K562 (cell line): ENCODE data around the gene TUBB1. TPM values are rescaled to one million over a fixed set of nuclear protein-coding genes. Genes with fewer than 3 reads are reported as not detected.
A peak's percentile ranks its signal among the peaks of the same experiment; 100 is the strongest.

Experiments used
- CAMTA2 ChIP-seq: fragments of 250-450 bp; sonication (Bioruptor Pico); conservative IDR thresholded peaks from 2 replicates; pipeline ENCODE4 v1.5.1; 2022
- CREM ChIP-seq: IDR thresholded peaks from 2 replicates; pipeline ENCODE4 v1.6.1; 2014; ENCODE audit warnings: antibody characterized with exemption, low read depth
- E2F3 ChIP-seq: fragments of 250-450 bp; sonication (Bioruptor Pico); IDR thresholded peaks from 2 replicates; pipeline ENCODE4 v1.4.0; 2020; ENCODE audit warnings: mild to moderate bottlenecking
- EGR1 ChIP-seq: fragments of 450-650 bp; conservative IDR thresholded peaks from 2 replicates; pipeline ENCODE4 v1.6.1; 2017; ENCODE audit warnings: mild to moderate bottlenecking
- GTF2E2 ChIP-seq: fragments of 200-800 bp; sonication (Bioruptor generic); IDR thresholded peaks from 2 replicates; pipeline ENCODE4 v1.6.1; 2016; ENCODE audit warnings: missing genetic modification characterization, missing compliant biosample characterization
- KDM4B ChIP-seq, 2 experiments: fragments of 450-650 bp in 1 of 2; sonication (generic) in 1 of 2; IDR thresholded peaks; 2 replicates each; pipeline ENCODE4 v1.6.1; 2016 to 2017; ENCODE audit warnings: borderline replicate concordance in 2 of 2, antibody characterized with exemption in 1 of 2, low read depth in 1 of 2, mild to moderate bottlenecking in 1 of 2
- MAFG ChIP-seq: fragments of 450-650 bp; conservative IDR thresholded peaks from 2 replicates; pipeline ENCODE4 v1.6.1; 2016; ENCODE audit warnings: missing genetic modification characterization, missing compliant biosample characterization
- NFYB ChIP-seq: IDR thresholded peaks from 2 replicates; pipeline ENCODE4 v1.6.1; 2011; ENCODE audit warnings: mild to moderate bottlenecking, moderate library complexity; ENCODE audit not compliant: insufficient read length; ENCODE audit errors: extremely low read depth
- SMARCA5 ChIP-seq: fragments of 450-650 bp; IDR thresholded peaks from 2 replicates; pipeline ENCODE4 v1.6.1; 2016
- SRSF3 ChIP-seq: fragments of 200-400 bp; formaldehyde crosslinking; IDR thresholded peaks from 2 replicates; pipeline ENCODE4 v1.6.1; 2016; ENCODE audit warnings: mild to moderate bottlenecking, low read length, moderate library complexity; ENCODE audit not compliant: insufficient read depth
- TCF7 ChIP-seq: sonication (generic); IDR thresholded peaks from 2 replicates; pipeline ENCODE4 v1.6.1; 2016; ENCODE audit warnings: antibody characterized with exemption, borderline replicate concordance
- ZFP36 ChIP-seq: fragments of 150-350 bp; IDR thresholded peaks from 2 replicates; pipeline ENCODE4 v1.6.1; 2018; ENCODE audit warnings: low read length, low read depth; ENCODE audit not compliant: partially characterized antibody
- ZNF354B ChIP-seq: fragments of 250-450 bp; sonication (Bioruptor Pico); IDR thresholded peaks from 2 replicates; pipeline ENCODE4 v1.4.0; 2020
- ZNF431 ChIP-seq: sonication (generic); formaldehyde crosslinking; IDR thresholded peaks from 2 replicates; pipeline ENCODE4 v1.8.0; 2022; ENCODE audit warnings: mild to moderate bottlenecking, missing genetic modification reagents
- ZNF57 ChIP-seq: fragments of 450-650 bp; formaldehyde crosslinking; IDR thresholded peaks from 2 replicates; pipeline ENCODE4 v1.4.0; 2020; ENCODE audit warnings: mild to moderate bottlenecking, moderate library complexity
- polyA plus RNA-seq, 8 experiments: library from polyadenylated mRNA; depleted of rRNA in 4 of 8; stranded (reverse) in 5 of 8; unstranded in 3 of 8; fragments of >200 nt; fragmentation: Nextera tagmentation in 2 of 8; fragmentation: Illumina TruSeq in 1 of 8; extraction: Ambion mirVana in 2 of 8; extraction: Trizol in 1 of 8; gene quantifications; 2 replicates each; pipeline versions ENCODE4 v1.2.1 to v1.2.3, GENCODE V29; 2011 to 2014; ENCODE audit warnings: inconsistent platforms in 1 of 8, missing spikeins in 1 of 8
- total RNA-seq, 7 experiments: library from RNA; depleted of rRNA in 6 of 7; stranded (reverse); fragments of >200 nt in 6 of 7; fragmentation: Illumina TruSeq in 2 of 7; extraction: Trizol in 2 of 7; gene quantifications; 2 replicates each; pipeline versions ENCODE4 v1.2.1 to v1.2.3, GENCODE V29; 2011 to 2021; ENCODE audit warnings: low replicate concordance in 1 of 7
- TF ChIP-seq, protein P1 (sequence below): IDR thresholded peaks from 3 replicates; pipeline ENCODE4 v1.6.1; 2011; ENCODE audit warnings: borderline replicate concordance, mild to moderate bottlenecking, moderate library complexity; ENCODE audit not compliant: insufficient read length; ENCODE audit errors: extremely low read depth
- TF ChIP-seq, protein P2 (sequence below), 2 experiments: fragments of 450-650 bp; conservative IDR thresholded peaks; 2 replicates each; pipeline ENCODE4 v1.6.1; 2017; ENCODE audit warnings: mild to moderate bottlenecking in 2 of 2, moderate library complexity in 2 of 2
- TF ChIP-seq, protein P3 (sequence below): sonication (generic); formaldehyde crosslinking; IDR thresholded peaks from 2 replicates; pipeline ENCODE4 v1.8.1; 2023; ENCODE audit warnings: mild to moderate bottlenecking, missing genetic modification reagents
- TF ChIP-seq, protein P4 (sequence below): fragments of 450-650 bp; conservative IDR thresholded peaks from 2 replicates; pipeline ENCODE4 v1.6.1; 2016; ENCODE audit warnings: missing genetic modification characterization, low read depth, mild to moderate bottlenecking, missing compliant biosample characterization, moderate library complexity
- TF ChIP-seq, protein P5 (sequence below), 2 experiments: fragments of 450-650 bp; IDR thresholded peaks; 2 replicates each; pipeline ENCODE4 v1.6.1; 2016

TUBB1 gene
- total and polyA plus RNA-seq, 9 of the 15 experiments (the other 6 are each of a cell fraction or from before 2014, with no cell fraction given), result 1.5 to 3.9 (median 2.4) TPM

DNA sequence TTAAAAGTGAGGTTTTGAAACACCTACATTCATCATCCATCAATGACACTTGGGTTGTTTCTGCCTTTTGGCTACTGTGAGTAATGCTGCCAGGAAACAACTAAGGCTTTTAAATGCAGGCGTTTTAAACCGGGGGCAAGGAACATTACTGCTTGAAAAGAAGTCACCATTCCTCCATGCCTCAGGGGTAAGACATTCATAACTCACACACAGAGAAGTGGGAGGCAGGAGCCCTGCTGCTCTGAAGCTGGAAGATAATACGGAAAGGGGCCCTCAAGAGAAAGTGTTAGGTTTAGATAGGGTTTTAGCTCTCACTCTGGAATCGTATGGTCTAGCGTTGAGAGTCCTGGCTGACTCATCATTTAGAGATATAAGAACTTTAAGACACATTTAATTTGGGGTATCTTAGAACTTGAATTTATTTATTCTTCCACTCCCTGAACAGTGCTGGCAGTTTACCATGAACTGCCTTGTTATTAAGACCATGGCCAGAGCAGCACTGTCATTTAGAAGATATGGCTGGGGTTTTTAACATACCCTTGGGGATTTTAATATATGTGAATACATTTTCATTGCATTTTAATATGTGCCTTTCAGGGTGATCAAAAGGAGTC, 1.8 kb downstream of the TUBB1 start (continued):
- TF ChIP-seq, protein P1, sequence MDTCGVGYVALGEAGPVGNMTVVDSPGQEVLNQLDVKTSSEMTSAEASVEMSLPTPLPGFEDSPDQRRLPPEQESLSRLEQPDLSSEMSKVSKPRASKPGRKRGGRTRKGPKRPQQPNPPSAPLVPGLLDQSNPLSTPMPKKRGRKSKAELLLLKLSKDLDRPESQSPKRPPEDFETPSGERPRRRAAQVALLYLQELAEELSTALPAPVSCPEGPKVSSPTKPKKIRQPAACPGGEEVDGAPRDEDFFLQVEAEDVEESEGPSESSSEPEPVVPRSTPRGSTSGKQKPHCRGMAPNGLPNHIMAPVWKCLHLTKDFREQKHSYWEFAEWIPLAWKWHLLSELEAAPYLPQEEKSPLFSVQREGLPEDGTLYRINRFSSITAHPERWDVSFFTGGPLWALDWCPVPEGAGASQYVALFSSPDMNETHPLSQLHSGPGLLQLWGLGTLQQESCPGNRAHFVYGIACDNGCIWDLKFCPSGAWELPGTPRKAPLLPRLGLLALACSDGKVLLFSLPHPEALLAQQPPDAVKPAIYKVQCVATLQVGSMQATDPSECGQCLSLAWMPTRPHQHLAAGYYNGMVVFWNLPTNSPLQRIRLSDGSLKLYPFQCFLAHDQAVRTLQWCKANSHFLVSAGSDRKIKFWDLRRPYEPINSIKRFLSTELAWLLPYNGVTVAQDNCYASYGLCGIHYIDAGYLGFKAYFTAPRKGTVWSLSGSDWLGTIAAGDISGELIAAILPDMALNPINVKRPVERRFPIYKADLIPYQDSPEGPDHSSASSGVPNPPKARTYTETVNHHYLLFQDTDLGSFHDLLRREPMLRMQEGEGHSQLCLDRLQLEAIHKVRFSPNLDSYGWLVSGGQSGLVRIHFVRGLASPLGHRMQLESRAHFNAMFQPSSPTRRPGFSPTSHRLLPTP, result no peak
- no peak for TF ChIP-seq E2F3 (CRISPR knock-in tag)
- no peak for TF ChIP-seq ZFP36
- no peak for TF ChIP-seq ZNF57 (CRISPR knock-in tag)
- no peak for TF ChIP-seq SRSF3
- TF ChIP-seq, protein P2, sequence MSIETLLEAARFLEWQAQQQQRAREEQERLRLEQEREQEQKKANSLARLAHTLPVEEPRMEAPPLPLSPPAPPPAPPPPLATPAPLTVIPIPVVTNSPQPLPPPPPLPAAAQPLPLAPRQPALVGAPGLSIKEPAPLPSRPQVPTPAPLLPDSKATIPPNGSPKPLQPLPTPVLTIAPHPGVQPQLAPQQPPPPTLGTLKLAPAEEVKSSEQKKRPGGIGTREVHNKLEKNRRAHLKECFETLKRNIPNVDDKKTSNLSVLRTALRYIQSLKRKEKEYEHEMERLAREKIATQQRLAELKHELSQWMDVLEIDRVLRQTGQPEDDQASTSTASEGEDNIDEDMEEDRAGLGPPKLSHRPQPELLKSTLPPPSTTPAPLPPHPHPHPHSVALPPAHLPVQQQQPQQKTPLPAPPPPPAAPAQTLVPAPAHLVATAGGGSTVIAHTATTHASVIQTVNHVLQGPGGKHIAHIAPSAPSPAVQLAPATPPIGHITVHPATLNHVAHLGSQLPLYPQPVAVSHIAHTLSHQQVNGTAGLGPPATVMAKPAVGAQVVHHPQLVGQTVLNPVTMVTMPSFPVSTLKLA (conservative IDR thresholded peaks at IDR 0.05), result peak; percentile 46 to 79; a peak in 3 of 4 replicates
- 0 out of 2 replicates have a peak, but pooled peaks have one; percentile 11 for TF ChIP-seq ZNF354B (CRISPR knock-in tag)
- TF ChIP-seq, protein P3, sequence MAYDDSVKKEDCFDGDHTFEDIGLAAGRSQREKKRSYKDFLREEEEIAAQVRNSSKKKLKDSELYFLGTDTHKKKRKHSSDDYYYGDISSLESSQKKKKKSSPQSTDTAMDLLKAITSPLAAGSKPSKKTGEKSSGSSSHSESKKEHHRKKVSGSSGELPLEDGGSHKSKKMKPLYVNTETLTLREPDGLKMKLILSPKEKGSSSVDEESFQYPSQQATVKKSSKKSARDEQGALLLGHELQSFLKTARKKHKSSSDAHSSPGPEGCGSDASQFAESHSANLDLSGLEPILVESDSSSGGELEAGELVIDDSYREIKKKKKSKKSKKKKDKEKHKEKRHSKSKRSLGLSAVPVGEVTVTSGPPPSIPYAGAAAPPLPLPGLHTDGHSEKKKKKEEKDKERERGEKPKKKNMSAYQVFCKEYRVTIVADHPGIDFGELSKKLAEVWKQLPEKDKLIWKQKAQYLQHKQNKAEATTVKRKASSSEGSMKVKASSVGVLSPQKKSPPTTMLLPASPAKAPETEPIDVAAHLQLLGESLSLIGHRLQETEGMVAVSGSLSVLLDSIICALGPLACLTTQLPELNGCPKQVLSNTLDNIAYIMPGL (CRISPR knock-in tag), result no peak
- no peak for TF ChIP-seq NFYB
- TF ChIP-seq ZNF431 (CRISPR knock-in tag), result no peak
- TF ChIP-seq MAFG (tag), result peak; percentile 89
- no peak for TF ChIP-seq CAMTA2 (CRISPR knock-in tag)
- TF ChIP-seq, protein P4, sequence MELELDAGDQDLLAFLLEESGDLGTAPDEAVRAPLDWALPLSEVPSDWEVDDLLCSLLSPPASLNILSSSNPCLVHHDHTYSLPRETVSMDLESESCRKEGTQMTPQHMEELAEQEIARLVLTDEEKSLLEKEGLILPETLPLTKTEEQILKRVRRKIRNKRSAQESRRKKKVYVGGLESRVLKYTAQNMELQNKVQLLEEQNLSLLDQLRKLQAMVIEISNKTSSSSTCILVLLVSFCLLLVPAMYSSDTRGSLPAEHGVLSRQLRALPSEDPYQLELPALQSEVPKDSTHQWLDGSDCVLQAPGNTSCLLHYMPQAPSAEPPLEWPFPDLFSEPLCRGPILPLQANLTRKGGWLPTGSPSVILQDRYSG (tag), result no peak
- no peak for TF ChIP-seq TCF7
- TF ChIP-seq KDM4B (IDR thresholded peaks at IDR 0.05; ENCODE audit: borderline replicate concordance in 2 of 2, low read depth in 1 of 2), result no peak
- no peak for TF ChIP-seq SMARCA5
- peak; percentile 78 for TF ChIP-seq EGR1
- TF ChIP-seq CREM, result peak; percentile 71
- no peak for TF ChIP-seq GTF2E2 (tag)
- TF ChIP-seq, protein P5, sequence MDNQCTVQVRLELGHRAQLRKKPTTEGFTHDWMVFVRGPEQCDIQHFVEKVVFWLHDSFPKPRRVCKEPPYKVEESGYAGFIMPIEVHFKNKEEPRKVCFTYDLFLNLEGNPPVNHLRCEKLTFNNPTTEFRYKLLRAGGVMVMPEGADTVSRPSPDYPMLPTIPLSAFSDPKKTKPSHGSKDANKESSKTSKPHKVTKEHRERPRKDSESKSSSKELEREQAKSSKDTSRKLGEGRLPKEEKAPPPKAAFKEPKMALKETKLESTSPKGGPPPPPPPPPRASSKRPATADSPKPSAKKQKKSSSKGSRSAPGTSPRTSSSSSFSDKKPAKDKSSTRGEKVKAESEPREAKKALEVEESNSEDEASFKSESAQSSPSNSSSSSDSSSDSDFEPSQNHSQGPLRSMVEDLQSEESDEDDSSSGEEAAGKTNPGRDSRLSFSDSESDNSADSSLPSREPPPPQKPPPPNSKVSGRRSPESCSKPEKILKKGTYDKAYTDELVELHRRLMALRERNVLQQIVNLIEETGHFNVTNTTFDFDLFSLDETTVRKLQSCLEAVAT (IDR thresholded peaks at IDR 0.05), result peak; percentile 26 to 79; a peak in 2 of 4 replicates
